ENCODE measurements around the gene FADS3. TPM values are rescaled to one million over a fixed set of nuclear protein-coding genes. Genes with fewer than 3 reads are reported as not detected.

The FADS3 gene
- total and polyA plus RNA-seq, 12 donors, result 54.9 to 217 (median 75.2) TPM

- intact Hi-C loops (cut with DNase I), result loop anchor here in 5 of 10 donors (2.0 to 10.0 kb wide), 6 partner anchors 21 to 239 kb away; partner anchors contain the start of genes FADS1 (in 1 of the 5) and FADS3 (in 1 of the 5)
- H3K4me3 ChIP-seq, result no peak overlapping the region
- 56 to 67% methylated on average over 21 of the region's 21 CpGs for WGBS, 2 donors
- no peaks in the 10 kb centered on the region for H3K9me3 ChIP-seq
- DNase-seq (no peak), ATAC-seq (no peak)
- peak overlapping the region in 7 of 10 donors; percentile 5 to 72 (median 51) for H3K27ac ChIP-seq
- no peak for TF ChIP-seq CTCF (IDR thresholded peaks at IDR 0.05)
- H3K27me3 ChIP-seq, result no peaks in the 10 kb centered on the region
- H3K4me1 ChIP-seq, result peaks cover 6 to 42% (median 31%) of the 10 kb centered on the region in 9 donors
- H3K36me3 ChIP-seq, result peaks cover 0 to 27% (median 0%) of the 10 kb centered on the region in 9 donors
These were observed 21.5 kb downstream of the FADS3 start for GRCh38 chr11:61869708-61870451.

GRCh38 chr11:61869429-61869707 is 22.0 kb downstream of the FADS3 start:
- DNase-seq (no peak), ATAC-seq (no peak)
- TF ChIP-seq CTCF (IDR thresholded peaks at IDR 0.05), result no peak
- WGBS, 2 donors, result 74% methylated on average over 4 of the region's 4 CpGs
- Histone ChIP-seq H3K27me3 (no peaks in the 10 kb centered on the region), H3K4me1 (peaks cover 6 to 37% (median 31%) of the 10 kb centered on the region in 9 donors), H3K27ac (no peak overlapping the region), H3K4me3 (no peak overlapping the region), H3K36me3 (peaks cover 0 to 32% (median 0%) of the 10 kb centered on the region in 9 donors), H3K9me3 (no peaks in the 10 kb centered on the region)
- intact Hi-C loops (cut with DNase I), result loop anchor here in 1 of 10 donors (10.0 kb wide), 1 partner anchor 55 kb away; the partner anchor contains the start of gene FADS1

GRCh38 chr11:61868571-61869428 is 22.5 kb downstream of the FADS3 start:
- no peak for TF ChIP-seq CTCF (IDR thresholded peaks at IDR 0.05)
- no peak for DNase-seq
- peaks cover 0 to 35% (median 0%) of the 10 kb centered on the region in 9 donors for H3K36me3 ChIP-seq
- no peak for ATAC-seq
- no peak overlapping the region for H3K4me3 ChIP-seq
- intact Hi-C loops (cut with DNase I), result loop anchor here in 1 of 10 donors (10.0 kb wide), 1 partner anchor 54 kb away; the partner anchor contains the start of gene FADS1
- 78 to 86% methylated on average over 14 of the region's 14 CpGs for WGBS, 2 donors
- H3K4me1 ChIP-seq, result peaks cover 6 to 32% (median 27%) of the 10 kb centered on the region in 9 donors
- H3K27ac ChIP-seq, result no peak overlapping the region
- H3K27me3 ChIP-seq, result no peaks in the 10 kb centered on the region
- no peaks in the 10 kb centered on the region for H3K9me3 ChIP-seq

GRCh38 chr11:61866958-61867343 is 24.4 kb downstream of the FADS3 start:
- DNase-seq, result no peak
- ATAC-seq, result no peak
- Histone ChIP-seq H3K4me3 (no peak overlapping the region), H3K27me3 (no peaks in the 10 kb centered on the region), H3K4me1 (peaks cover 6 to 29% (median 25%) of the 10 kb centered on the region in 9 donors), H3K9me3 (no peaks in the 10 kb centered on the region), H3K27ac (no peak overlapping the region), H3K36me3 (peaks cover 0 to 38% (median 0%) of the 10 kb centered on the region in 9 donors)
- 95 to 96% methylated on average over 6 of the region's 6 CpGs for WGBS, 2 donors
- intact Hi-C loops (cut with DNase I), result loop anchor here in 1 of 10 donors (10.0 kb wide), 1 partner anchor 52 kb away; the partner anchor contains the start of gene FADS1
- TF ChIP-seq CTCF (IDR thresholded peaks at IDR 0.05), result no peak
